Smooth muscle cell of the coronary artery (primary cell): Measurements from ENCODE around the gene EPRS1. TPM values are rescaled to one million over a fixed set of nuclear protein-coding genes. Genes with fewer than 3 reads are reported as not detected.

Experiments used
- total RNA-seq: library from RNA; depleted of rRNA; stranded (reverse); fragments of >200 nt; gene quantifications from 2 replicates; pipeline ENCODE4 v1.2.3, GENCODE V29; 2014; ENCODE audit warnings: low replicate concordance

EPRS1 gene
- total RNA-seq, result 78.2 and 192 TPM in 2 replicates

GRCh38 chr1:220046052-220046930 is at the start of gene EPRS1:
Gene EPRS1 (minus strand): TSS chr1:220046505. CDS start chr1:220046388, 117 bp downstream.

GRCh38 chr1:220094016-220094911 is 48.0 kb upstream of the EPRS1 start, which contains the start of gene IARS2:
Gene IARS2 (plus strand): TSS chr1:220094132. CDS start chr1:220094217, 85 bp downstream.

GRCh38 chr1:220089650-220090556 is 43.6 kb upstream of the EPRS1 start, which contains the start of gene BPNT1:
Gene BPNT1 (minus strand): TSS chr1:220089788. CDS start chr1:220079846, 9,942 bp downstream.

Other genes starting within 250 kb of the EPRS1 start
- gene SLC30A10, start 117.9 kb downstream of the EPRS1 start, total RNA-seq, result 0.08 TPM in 1 of 2 replicates, not detected in the other
- 13.0 and 19.6 TPM in 2 replicates for gene BPNT1, start 43.3 kb upstream of the EPRS1 start, total RNA-seq
- 50.4 and 77.8 TPM in 2 replicates for gene IARS2, start 47.6 kb upstream of the EPRS1 start, total RNA-seq
- 27.0 and 57.2 TPM in 2 replicates for gene RAB3GAP2, start 225.9 kb upstream of the EPRS1 start, total RNA-seq